Measurements from ENCODE around the gene CHST11.

DNA sequence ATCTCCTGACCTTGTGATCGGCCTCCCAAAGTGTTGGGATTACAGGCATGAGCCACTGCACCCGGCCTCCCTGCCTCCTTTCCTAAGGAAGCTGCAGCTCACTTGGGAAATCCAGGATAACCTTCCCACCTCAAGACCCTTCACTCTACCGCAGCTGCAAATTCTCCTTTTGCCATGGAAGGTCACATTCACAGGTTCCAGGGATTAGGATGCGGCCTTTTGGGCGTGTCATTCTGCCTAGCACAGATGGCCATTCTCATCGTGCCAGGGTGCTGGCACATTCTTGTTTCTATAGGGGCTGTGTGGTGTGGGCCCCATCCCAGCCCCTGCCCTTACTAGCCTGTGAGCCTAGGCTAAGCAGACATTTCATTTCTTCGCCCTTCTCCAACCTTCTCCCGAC lies 219.9 kb downstream of the CHST11 start:
- TF ChIP-seq, protein P1, sequence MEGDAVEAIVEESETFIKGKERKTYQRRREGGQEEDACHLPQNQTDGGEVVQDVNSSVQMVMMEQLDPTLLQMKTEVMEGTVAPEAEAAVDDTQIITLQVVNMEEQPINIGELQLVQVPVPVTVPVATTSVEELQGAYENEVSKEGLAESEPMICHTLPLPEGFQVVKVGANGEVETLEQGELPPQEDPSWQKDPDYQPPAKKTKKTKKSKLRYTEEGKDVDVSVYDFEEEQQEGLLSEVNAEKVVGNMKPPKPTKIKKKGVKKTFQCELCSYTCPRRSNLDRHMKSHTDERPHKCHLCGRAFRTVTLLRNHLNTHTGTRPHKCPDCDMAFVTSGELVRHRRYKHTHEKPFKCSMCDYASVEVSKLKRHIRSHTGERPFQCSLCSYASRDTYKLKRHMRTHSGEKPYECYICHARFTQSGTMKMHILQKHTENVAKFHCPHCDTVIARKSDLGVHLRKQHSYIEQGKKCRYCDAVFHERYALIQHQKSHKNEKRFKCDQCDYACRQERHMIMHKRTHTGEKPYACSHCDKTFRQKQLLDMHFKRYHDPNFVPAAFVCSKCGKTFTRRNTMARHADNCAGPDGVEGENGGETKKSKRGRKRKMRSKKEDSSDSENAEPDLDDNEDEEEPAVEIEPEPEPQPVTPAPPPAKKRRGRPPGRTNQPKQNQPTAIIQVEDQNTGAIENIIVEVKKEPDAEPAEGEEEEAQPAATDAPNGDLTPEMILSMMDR (IDR thresholded peaks at IDR 0.05; ENCODE audit: low read depth, low read length, poor library complexity, severe bottlenecking): no peak
- TF ChIP-seq EZH2phosphoT487 (IDR thresholded peaks at IDR 0.05; ENCODE audit: borderline replicate concordance, low read length): no peak

All from DOHH2 (cell line).